Measurements from ENCODE around the gene CHST12.
A peak's percentile ranks its signal among the peaks of the same experiment; 100 is the strongest.
"Not testable (repeated sequence)": the region's sequence is repeated elsewhere in the genome, so short reads cannot be mapped to it uniquely, and the experiment has no call there.

Gene CHST12

DNA sequence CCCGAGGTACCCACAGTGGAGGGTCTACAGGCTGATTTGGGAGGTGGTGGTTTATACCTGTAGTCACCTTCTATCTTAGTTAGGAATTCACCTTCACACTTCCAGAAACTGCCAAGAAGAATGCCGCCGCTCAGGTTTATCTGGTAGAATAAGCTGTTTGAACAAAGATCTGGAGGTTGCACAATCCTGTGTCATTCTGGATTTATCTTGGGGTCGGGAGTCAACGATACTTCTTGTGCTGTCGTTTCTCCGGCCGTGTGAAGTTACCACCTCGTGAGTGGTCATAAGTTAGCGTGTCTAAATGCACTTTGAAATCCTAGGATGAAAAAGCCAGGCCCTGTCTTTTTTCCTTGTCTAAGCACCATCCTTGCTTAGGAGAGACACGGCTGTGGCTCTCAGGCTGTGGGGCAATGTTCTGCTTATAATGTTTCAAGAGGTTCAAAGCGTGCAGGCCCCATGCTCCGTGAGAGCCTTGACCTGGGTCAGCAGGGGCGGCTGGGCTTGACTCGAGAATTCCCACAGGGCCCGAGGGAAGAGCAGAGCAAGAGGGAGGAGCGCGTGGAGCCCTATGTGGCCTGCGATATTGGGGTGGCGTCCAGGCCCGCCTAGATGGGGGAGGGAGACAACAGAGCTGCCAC is 37.3 kb downstream of the CHST12 start:
- intact Hi-C loops (cut with micrococcal nuclease): no loop called here
- no peak overlapping the region for H3K4me3 Mint-ChIP-seq
- H3K9me3 Mint-ChIP-seq: no peaks in the 10 kb centered on the region
- H3K27me3 Mint-ChIP-seq: no peaks in the 10 kb centered on the region
- H3K36me3 Mint-ChIP-seq (ENCODE audit: low read depth): peaks cover 58% of the 10 kb centered on the region
- no peak overlapping the region for H3K27ac Mint-ChIP-seq
- H3K4me1 Mint-ChIP-seq (ENCODE audit: low read depth): peaks cover 21% of the 10 kb centered on the region

GRCh38 chr7:2441430-2442058 is 38.1 kb downstream of the CHST12 start:
- H3K36me3 Mint-ChIP-seq (ENCODE audit: low read depth): peaks cover 57% of the 10 kb centered on the region
- intact Hi-C loops (cut with micrococcal nuclease): no loop called here
- no peaks in the 10 kb centered on the region for H3K9me3 Mint-ChIP-seq
- no peaks in the 10 kb centered on the region for H3K27me3 Mint-ChIP-seq
- no peak overlapping the region for H3K4me3 Mint-ChIP-seq
- H3K4me1 Mint-ChIP-seq (ENCODE audit: low read depth): peaks cover 21% of the 10 kb centered on the region
- H3K27ac Mint-ChIP-seq: peak overlapping the region; percentile 2

GRCh38 chr7:2443491-2443890 is 40.1 kb downstream of the CHST12 start:
- peaks cover 48% of the 10 kb centered on the region for H3K36me3 Mint-ChIP-seq (ENCODE audit: low read depth)
- peaks cover 21% of the 10 kb centered on the region for H3K4me1 Mint-ChIP-seq (ENCODE audit: low read depth)
- no peak overlapping the region for H3K27ac Mint-ChIP-seq
- no peaks in the 10 kb centered on the region for H3K27me3 Mint-ChIP-seq
- H3K4me3 Mint-ChIP-seq: no peak overlapping the region
- intact Hi-C loops (cut with micrococcal nuclease): no loop called here
- no peaks in the 10 kb centered on the region for H3K9me3 Mint-ChIP-seq

DNA sequence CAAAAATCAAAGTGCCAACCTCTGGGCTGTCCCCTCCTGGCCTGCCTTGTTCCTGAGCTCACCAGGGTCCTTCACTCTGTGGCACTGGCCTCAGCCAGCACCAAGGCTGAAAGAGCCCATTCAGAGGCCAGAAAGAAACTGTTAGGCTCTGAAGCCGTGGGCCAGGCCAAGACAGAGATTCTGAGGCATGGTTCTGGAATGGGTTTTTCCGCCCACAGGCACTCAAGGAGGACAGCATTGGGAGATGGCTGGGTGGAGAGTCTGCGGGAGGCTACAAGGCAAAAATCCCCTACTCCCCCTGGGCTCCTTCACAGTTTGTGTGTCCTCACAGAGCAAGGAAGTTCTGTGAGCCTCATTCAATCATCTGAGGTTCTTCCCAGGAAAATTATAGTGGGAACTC is 41.1 kb downstream of the CHST12 start:
- Mint-ChIP-seq H3K27ac (no peak overlapping the region), H3K27me3 (no peaks in the 10 kb centered on the region), H3K36me3 (ENCODE audit: low read depth) (peaks cover 40% of the 10 kb centered on the region), H3K4me1 (ENCODE audit: low read depth) (peaks cover 21% of the 10 kb centered on the region), H3K4me3 (no peak overlapping the region), H3K9me3 (no peaks in the 10 kb centered on the region)
- intact Hi-C loops (cut with micrococcal nuclease): no loop called here

DNA sequence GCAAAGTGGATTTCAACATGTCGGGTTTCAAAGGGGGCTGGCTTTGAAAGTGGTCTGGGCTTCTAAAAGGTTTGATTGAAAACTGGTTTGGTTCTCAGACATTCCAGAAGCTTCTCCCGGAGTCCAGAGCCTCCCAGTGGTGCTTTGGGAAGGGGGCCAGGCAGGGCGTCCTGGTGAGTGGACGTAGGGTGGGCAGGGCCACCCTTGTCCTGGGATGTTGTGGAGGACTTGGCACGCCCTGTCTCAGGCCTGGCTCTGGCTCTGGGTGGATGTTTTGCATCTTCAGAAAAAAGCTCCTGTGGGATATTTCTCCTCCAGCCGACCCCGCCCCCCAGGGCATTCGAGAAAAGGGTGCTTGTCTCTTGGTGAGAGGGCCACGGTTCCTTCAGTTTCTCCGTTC is 41.6 kb downstream of the CHST12 start:
- intact Hi-C loops (cut with micrococcal nuclease): no loop called here
- Mint-ChIP-seq H3K27me3 (peaks cover 5% of the 10 kb centered on the region), H3K9me3 (no peaks in the 10 kb centered on the region), H3K4me3 (no peak overlapping the region), H3K36me3 (ENCODE audit: low read depth) (peaks cover 37% of the 10 kb centered on the region), H3K27ac (no peak overlapping the region), H3K4me1 (ENCODE audit: low read depth) (peaks cover 20% of the 10 kb centered on the region)

DNA sequence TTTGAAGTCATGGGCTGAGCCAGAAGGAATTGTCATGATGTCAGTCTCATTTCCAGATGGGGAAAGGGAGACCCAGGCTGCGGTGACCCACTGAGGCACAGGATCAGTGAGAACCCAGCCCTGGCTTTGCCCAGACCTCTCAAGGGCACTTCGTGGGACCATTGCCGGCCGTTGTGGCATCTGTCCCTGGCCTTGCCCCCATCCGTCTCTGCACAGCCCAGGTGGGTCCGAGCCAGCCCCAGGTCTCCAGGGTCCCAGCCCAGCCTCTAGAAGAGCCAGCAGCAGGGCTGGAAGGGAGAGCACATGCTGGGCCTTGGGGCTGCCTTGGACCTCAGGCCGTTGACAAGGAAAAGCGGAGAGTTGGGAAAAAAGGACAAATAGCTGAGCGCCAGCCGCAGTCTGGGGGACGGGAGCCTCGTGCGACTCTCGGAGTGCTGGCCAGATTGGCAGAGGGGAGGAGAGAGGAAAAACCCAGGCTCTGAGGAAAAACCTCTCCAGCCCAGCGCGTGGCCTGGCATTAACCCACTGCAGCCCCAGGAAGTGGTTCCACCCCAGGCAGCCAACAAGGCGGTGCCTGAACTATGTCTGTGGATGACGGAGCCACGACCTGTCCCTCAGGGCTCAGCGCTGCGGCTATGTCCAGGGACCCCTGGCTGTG is 42.6 kb downstream of the CHST12 start:
- Mint-ChIP-seq H3K27ac (no peak overlapping the region), H3K9me3 (no peaks in the 10 kb centered on the region), H3K4me3 (no peak overlapping the region)

DNA sequence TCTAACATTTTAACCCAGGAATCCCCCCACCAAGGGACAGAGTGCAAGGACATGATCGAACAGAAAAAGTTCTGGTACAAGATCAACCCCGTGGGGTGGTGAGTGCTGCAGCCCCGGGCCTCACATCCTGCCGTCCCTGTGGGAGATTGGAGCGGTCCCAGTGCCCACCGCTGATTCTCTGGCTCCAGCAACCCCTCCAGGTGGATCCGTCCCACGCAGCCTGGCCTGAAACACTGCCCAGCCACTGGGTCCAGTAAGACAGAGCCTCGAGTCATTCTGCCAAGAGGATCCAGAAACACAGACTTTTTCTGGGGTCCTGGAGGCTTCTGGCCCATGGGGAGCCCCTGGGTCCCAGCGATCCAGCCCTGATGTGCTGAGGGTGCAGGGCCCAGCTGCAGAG is 43.3 kb downstream of the CHST12 start:
- peaks cover 12% of the 10 kb centered on the region for H3K4me1 Mint-ChIP-seq (ENCODE audit: low read depth)
- no peak overlapping the region for H3K27ac Mint-ChIP-seq
- H3K4me3 Mint-ChIP-seq: no peak overlapping the region
- intact Hi-C loops (cut with micrococcal nuclease): no loop called here
- H3K36me3 Mint-ChIP-seq (ENCODE audit: low read depth): peaks cover 33% of the 10 kb centered on the region
- H3K9me3 Mint-ChIP-seq: no peaks in the 10 kb centered on the region
- peaks cover 15% of the 10 kb centered on the region for H3K27me3 Mint-ChIP-seq

More for the DNA sequence above, 42.6 kb downstream of the CHST12 start:
- Mint-ChIP-seq H3K36me3 (ENCODE audit: low read depth) (peaks cover 33% of the 10 kb centered on the region), H3K4me1 (ENCODE audit: low read depth) (peaks cover 12% of the 10 kb centered on the region), H3K27me3 (peaks cover 12% of the 10 kb centered on the region)
- intact Hi-C loops (cut with micrococcal nuclease): no loop called here

- no peaks in the 10 kb centered on the region for H3K9me3 Mint-ChIP-seq
- no peak overlapping the region for H3K4me3 Mint-ChIP-seq
- H3K27me3 Mint-ChIP-seq: peaks cover 18% of the 10 kb centered on the region
- H3K27ac Mint-ChIP-seq: no peak overlapping the region
- peaks cover 13% of the 10 kb centered on the region for H3K4me1 Mint-ChIP-seq (ENCODE audit: low read depth)
- peaks cover 20% of the 10 kb centered on the region for H3K36me3 Mint-ChIP-seq (ENCODE audit: low read depth)
- intact Hi-C loops (cut with micrococcal nuclease): loop anchor here (1.0 kb wide), 1 partner anchor 231 kb away; no protein-coding TSS in a partner anchor
These were observed 47.0 kb downstream of the CHST12 start for GRCh38 chr7:2450198-2451107.

- Mint-ChIP-seq H3K27ac (peak overlapping the region; percentile 71), H3K4me3 (peak overlapping the region; percentile 70), H3K27me3 (peaks cover 18% of the 10 kb centered on the region), H3K9me3 (no peaks in the 10 kb centered on the region), H3K4me1 (ENCODE audit: low read depth) (peaks cover 13% of the 10 kb centered on the region), H3K36me3 (ENCODE audit: low read depth) (peaks cover 10% of the 10 kb centered on the region)
- intact Hi-C loops (cut with micrococcal nuclease): loop anchor here (1.0 kb wide), 1 partner anchor 230 kb away; no protein-coding TSS in a partner anchor
These were observed 48.0 kb downstream of the CHST12 start for GRCh38 chr7:2451171-2452073.

- peaks cover 4% of the 10 kb centered on the region for H3K36me3 Mint-ChIP-seq (ENCODE audit: low read depth)
- H3K27ac Mint-ChIP-seq: peak overlapping the region; percentile 71
- peaks cover 18% of the 10 kb centered on the region for H3K27me3 Mint-ChIP-seq
- no peaks in the 10 kb centered on the region for H3K9me3 Mint-ChIP-seq
- intact Hi-C loops (cut with micrococcal nuclease): no loop called here
- H3K4me1 Mint-ChIP-seq (ENCODE audit: low read depth): peaks cover 13% of the 10 kb centered on the region
- peak overlapping the region; percentile 70 for H3K4me3 Mint-ChIP-seq
These were observed 48.7 kb downstream of the CHST12 start for GRCh38 chr7:2452074-2452507.

DNA sequence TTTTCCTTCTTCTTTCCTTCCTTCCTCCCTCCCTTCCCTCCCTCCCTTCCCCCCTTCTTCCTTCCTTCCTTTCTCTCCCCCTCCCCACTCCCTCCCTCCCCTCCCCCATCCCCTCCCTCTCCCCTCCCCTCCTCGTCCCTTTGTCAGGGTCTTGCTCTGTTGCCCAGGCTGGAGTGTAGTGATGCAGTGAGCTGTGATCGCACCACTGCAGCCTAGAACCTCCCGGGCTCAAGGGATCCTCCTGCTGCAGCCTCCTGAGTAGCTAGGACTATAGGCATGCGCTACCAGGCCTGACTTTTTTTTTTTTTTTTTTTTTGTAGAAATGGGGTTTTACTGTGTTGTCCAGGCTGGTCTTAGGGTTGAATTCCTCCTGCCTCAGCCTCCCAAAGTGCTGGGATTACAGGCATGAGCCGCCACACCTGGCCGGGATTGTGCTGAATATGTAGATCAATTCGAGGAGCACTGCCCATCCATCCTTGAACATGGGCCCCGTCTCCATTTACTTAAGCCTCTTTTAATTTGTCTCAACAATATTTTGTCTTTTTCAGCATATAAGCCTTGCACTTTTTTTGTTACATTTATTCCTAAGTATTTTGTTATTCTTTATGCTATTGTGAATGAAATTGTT is 49.3 kb downstream of the CHST12 start:
- H3K9me3 Mint-ChIP-seq: no peaks in the 10 kb centered on the region
- intact Hi-C loops (cut with micrococcal nuclease): no loop called here
- H3K4me1 Mint-ChIP-seq (ENCODE audit: low read depth): peaks cover 13% of the 10 kb centered on the region
- H3K27me3 Mint-ChIP-seq: peaks cover 18% of the 10 kb centered on the region
- no peaks in the 10 kb centered on the region for H3K36me3 Mint-ChIP-seq (ENCODE audit: low read depth)
- H3K27ac Mint-ChIP-seq: no peak overlapping the region
- no peak overlapping the region for H3K4me3 Mint-ChIP-seq

DNA sequence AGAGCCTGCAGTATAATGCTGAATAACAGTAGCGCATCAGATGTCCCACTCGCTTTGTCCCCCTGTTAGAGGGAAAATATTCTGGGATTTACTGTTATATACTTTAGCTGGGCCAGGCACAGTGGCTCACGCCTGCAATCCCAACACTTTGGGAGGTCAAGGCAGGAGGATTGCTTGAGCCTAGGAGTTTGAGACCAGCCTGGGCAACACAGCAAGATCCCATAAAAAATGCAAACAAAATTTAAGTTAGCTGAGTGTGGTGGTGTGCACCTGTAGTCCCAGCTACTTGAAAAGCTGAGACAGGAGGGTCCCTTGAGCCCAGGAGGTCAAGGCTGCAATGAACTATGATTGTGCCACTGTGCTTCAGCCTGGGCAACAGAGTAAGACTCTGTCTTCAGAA is 50.4 kb downstream of the CHST12 start:
- H3K27ac Mint-ChIP-seq; intact Hi-C loops (cut with micrococcal nuclease): not testable (repeated sequence)

More for the DNA sequence above, 50.4 kb downstream of the CHST12 start:
- not testable (repeated sequence) for H3K36me3 Mint-ChIP-seq (ENCODE audit: low read depth); H3K9me3 Mint-ChIP-seq; H3K4me3 Mint-ChIP-seq
- peaks cover 18% of the 10 kb centered on the region for H3K27me3 Mint-ChIP-seq
- peaks cover 13% of the 10 kb centered on the region for H3K4me1 Mint-ChIP-seq (ENCODE audit: low read depth)

Measured in dendritic cell treated with granulocyte-macrophage colony-stimulating factor and Interleukin-4, amounts not matched to agents 40 ng/mL and 50 ng/mL, for 4 days (primary cell).